NCI-H2029 treated with DMSO at 0.1 percent for 48 hours (cell line): ENCODE data around the gene CCDC184.

ENCODE experiments used
- DNase-seq: peaks from one replicate; lab custom pipeline; 2025; lab: John Stamatoyannopoulos, UW

Gene CCDC184

GRCh38 chr12:48179466-48179865, 4.0 kb upstream of the CCDC184 start:
- no peak for DNase-seq

GRCh38 chr12:48180424-48180823, 3.0 kb upstream of the CCDC184 start:
- no peak for DNase-seq

GRCh38 chr12:48180857-48181495, 2.5 kb upstream of the CCDC184 start:
- DNase-seq: no peak

- DNase-seq: no peak
These were observed 813 bp upstream of the CCDC184 start for GRCh38 chr12:48182631-48183030.

- no peak for DNase-seq
These were observed 568 bp downstream of the CCDC184 start for GRCh38 chr12:48183876-48184548.

GRCh38 chr12:48184549-48184922, 1.1 kb downstream of the CCDC184 start:
- DNase-seq: no peak

- DNase-seq: no peak
These were observed 1.9 kb downstream of the CCDC184 start for GRCh38 chr12:48185181-48185919.

GRCh38 chr12:48187916-48188695, 4.7 kb downstream of the CCDC184 start:
- DNase-seq: no peak

GRCh38 chr12:48189331-48190125, 6.1 kb downstream of the CCDC184 start:
- DNase-seq: peak; percentile 37

- no peak for DNase-seq
These were observed 7.7 kb downstream of the CCDC184 start for GRCh38 chr12:48191096-48191495.

- DNase-seq: no peak
These were observed 9.4 kb downstream of the CCDC184 start for GRCh38 chr12:48192861-48193260.

- no peak for DNase-seq
These were observed 10.2 kb downstream of the CCDC184 start for GRCh38 chr12:48193623-48194022.

GRCh38 chr12:48194799-48195201, 11.4 kb downstream of the CCDC184 start:
- DNase-seq: no peak

- peak; percentile 2 for DNase-seq
These were observed 14.1 kb downstream of the CCDC184 start for GRCh38 chr12:48197549-48197970.

GRCh38 chr12:48197971-48198671, 14.7 kb downstream of the CCDC184 start:
- DNase-seq: peak; percentile 29

- DNase-seq: no peak
These were observed 15.2 kb downstream of the CCDC184 start for GRCh38 chr12:48198672-48198971.

GRCh38 chr12:48198985-48199384, 15.5 kb downstream of the CCDC184 start:
- DNase-seq: no peak

GRCh38 chr12:48199774-48200221, 16.4 kb downstream of the CCDC184 start:
- DNase-seq: no peak

- no peak for DNase-seq
These were observed 17.6 kb downstream of the CCDC184 start for GRCh38 chr12:48201091-48201490.

GRCh38 chr12:48201516-48201915, 18.1 kb downstream of the CCDC184 start:
- no peak for DNase-seq

GRCh38 chr12:48202766-48203165, 19.3 kb downstream of the CCDC184 start:
- DNase-seq: no peak
